HepG2 (cell line): Measurements from ENCODE around the gene ZFAND3. TPM values are rescaled to one million over a fixed set of nuclear protein-coding genes. Genes with fewer than 3 reads are reported as not detected.

ENCODE experiments used
- CENPX ChIP-seq: sonication (generic); formaldehyde crosslinking; IDR thresholded peaks from 2 replicates; pipeline ENCODE4 v1.9.0; 2021; ENCODE audit warnings: mild to moderate bottlenecking, missing genetic modification reagents, moderate library complexity
- FOXO1 ChIP-seq: sonication (generic); formaldehyde crosslinking; IDR thresholded peaks from 2 replicates; pipeline ENCODE4 v1.4.0; 2020; ENCODE audit warnings: missing genetic modification reagents
- HOMEZ ChIP-seq: IDR thresholded peaks from 2 replicates; pipeline ENCODE4 v1.6.1; 2016; ENCODE audit warnings: low read depth
- HOXA7 ChIP-seq: sonication (generic); formaldehyde crosslinking; IDR thresholded peaks from 2 replicates; pipeline ENCODE4 v1.8.1; 2022; ENCODE audit warnings: mild to moderate bottlenecking, missing genetic modification reagents, moderate library complexity
- LRRFIP1 ChIP-seq: sonication (generic); formaldehyde crosslinking; conservative IDR thresholded peaks from 2 replicates; pipeline ENCODE4 v1.4.0; 2020; ENCODE audit warnings: missing genetic modification reagents
- MLXIP ChIP-seq: sonication (generic); formaldehyde crosslinking; IDR thresholded peaks from 2 replicates; pipeline ENCODE4 v1.9.0; 2021; ENCODE audit warnings: missing genetic modification reagents, borderline replicate concordance
- MYC ChIP-seq: sonication (generic); formaldehyde crosslinking; IDR thresholded peaks from 2 replicates; pipeline ENCODE4 v1.9.0; 2021; ENCODE audit warnings: missing genetic modification reagents, borderline replicate concordance
- PRMT3 ChIP-seq: sonication (generic); formaldehyde crosslinking; IDR thresholded peaks from 2 replicates; pipeline ENCODE4 v1.8.1; 2022; ENCODE audit warnings: low read depth, mild to moderate bottlenecking, moderate library complexity, missing genetic modification reagents, borderline replicate concordance
- SAP130 ChIP-seq: IDR thresholded peaks from 2 replicates; pipeline ENCODE4 v1.6.1; 2016; ENCODE audit warnings: low read depth
- THRA ChIP-seq: sonication (generic); formaldehyde crosslinking; IDR thresholded peaks from 2 replicates; pipeline ENCODE4 v1.4.0; 2020; ENCODE audit warnings: missing genetic modification reagents, borderline replicate concordance
- TMF1 ChIP-seq: sonication (generic); formaldehyde crosslinking; IDR thresholded peaks from 2 replicates; pipeline ENCODE4 v1.8.1; 2022; ENCODE audit warnings: low read depth, missing genetic modification reagents
- TRAFD1 ChIP-seq: sonication (generic); formaldehyde crosslinking; IDR thresholded peaks from 2 replicates; pipeline ENCODE4 v1.5.1; 2020; ENCODE audit warnings: missing genetic modification reagents, mild to moderate bottlenecking, borderline replicate concordance
- ZNF253 ChIP-seq: sonication (generic); formaldehyde crosslinking; IDR thresholded peaks from 2 replicates; pipeline ENCODE4 v1.8.0; 2022; ENCODE audit warnings: mild to moderate bottlenecking, missing genetic modification reagents, borderline replicate concordance
- ZNF564 ChIP-seq: sonication (generic); formaldehyde crosslinking; IDR thresholded peaks from 2 replicates; pipeline ENCODE4 v1.8.1; 2023; ENCODE audit warnings: mild to moderate bottlenecking, missing genetic modification reagents
- ZNF660 ChIP-seq: sonication (generic); formaldehyde crosslinking; IDR thresholded peaks from 2 replicates; pipeline ENCODE4 v1.5.1; 2020; ENCODE audit warnings: mild to moderate bottlenecking, low read depth, missing genetic modification reagents, borderline replicate concordance
- polyA plus RNA-seq, 8 experiments: library from polyadenylated mRNA; depleted of rRNA in 3 of 8; stranded (reverse) in 7 of 8; unstranded in 1 of 8; fragments of >200 nt; fragmentation: Illumina TruSeq in 4 of 8; extraction: Trizol in 4 of 8; gene quantifications; 2 replicates each; pipeline versions ENCODE4 v1.2.1 to v1.2.3, GENCODE V29; 2011 to 2016; ENCODE audit warnings: low read depth in 4 of 8, missing spikeins in 1 of 8, mixed read lengths in 1 of 8; ENCODE audit not compliant: insufficient read depth in 1 of 8
- total RNA-seq, 5 experiments: library from RNA; depleted of rRNA; stranded (reverse); fragments of >200 nt; fragmentation: Illumina TruSeq; extraction: Trizol; gene quantifications; 2 replicates each; pipeline ENCODE4 v1.2.3, GENCODE V29; 2016; ENCODE audit warnings: low read depth in 1 of 5
- TF ChIP-seq, protein P1 (sequence below): sonication (generic); formaldehyde crosslinking; IDR thresholded peaks from 2 replicates; pipeline ENCODE4 v1.5.0; 2020; ENCODE audit warnings: missing genetic modification reagents, mild to moderate bottlenecking, borderline replicate concordance

ZFAND3 gene
- total and polyA plus RNA-seq, 2 of the 13 experiments (the other 11 are each of a cell fraction or from before 2014, with no cell fraction given): 16.4 to 17.1 TPM

DNA sequence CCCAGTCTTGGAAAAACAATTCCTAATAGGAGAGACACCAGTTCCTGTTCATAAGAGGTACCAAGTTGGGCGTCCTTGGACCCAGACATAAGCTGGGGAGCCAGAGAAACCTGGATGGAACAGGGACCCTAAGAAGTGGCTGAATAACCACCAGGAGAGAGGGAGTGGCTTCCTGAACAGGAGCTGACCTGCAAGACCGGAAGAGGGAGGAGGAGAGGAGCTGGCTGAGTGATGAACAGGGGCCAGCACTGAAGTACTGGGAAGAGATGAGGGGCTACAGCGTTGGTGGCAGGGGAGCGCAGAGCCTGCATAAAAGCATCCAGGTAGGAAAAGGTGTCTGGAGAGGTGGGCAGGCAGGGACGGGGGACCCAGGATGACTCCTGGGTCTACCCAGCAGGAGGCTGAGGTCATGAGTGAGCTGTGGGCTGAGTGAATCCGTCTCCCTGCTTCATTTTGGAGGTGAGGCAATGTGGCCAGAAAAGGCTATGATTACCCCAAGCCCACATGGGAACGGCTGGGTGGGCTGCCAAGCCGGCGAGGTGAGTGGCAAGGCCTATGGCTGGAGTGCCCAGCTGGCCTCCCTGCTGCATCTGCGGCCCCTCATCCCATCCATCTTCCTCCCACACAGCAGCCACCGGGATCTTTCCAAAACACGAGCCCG is 34.4 kb upstream of the ZFAND3 start (continued):
- TF ChIP-seq MYC (0 out of 2 replicates have a peak, but pooled peaks have one; percentile 20), ZNF564 (CRISPR knock-in tag) (no peak), ZNF253 (0 out of 2 replicates have a peak, but pooled peaks have one; percentile 21), FOXO1 (CRISPR knock-in tag) (no peak), TMF1 (no peak), ZNF660 (no peak), SAP130 (no peak), TRAFD1 (CRISPR knock-in tag) (no peak), PRMT3 (CRISPR knock-in tag) (no peak), HOMEZ (no peak), CENPX (CRISPR knock-in tag) (no peak), MLXIP (CRISPR knock-in tag) (no peak), THRA (no peak), LRRFIP1 (CRISPR knock-in tag) (no peak), HOXA7 (CRISPR knock-in tag) (no peak)
- TF ChIP-seq, protein P1, sequence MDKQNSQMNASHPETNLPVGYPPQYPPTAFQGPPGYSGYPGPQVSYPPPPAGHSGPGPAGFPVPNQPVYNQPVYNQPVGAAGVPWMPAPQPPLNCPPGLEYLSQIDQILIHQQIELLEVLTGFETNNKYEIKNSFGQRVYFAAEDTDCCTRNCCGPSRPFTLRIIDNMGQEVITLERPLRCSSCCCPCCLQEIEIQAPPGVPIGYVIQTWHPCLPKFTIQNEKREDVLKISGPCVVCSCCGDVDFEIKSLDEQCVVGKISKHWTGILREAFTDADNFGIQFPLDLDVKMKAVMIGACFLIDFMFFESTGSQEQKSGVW: no peak
